T-cell (primary cell): ENCODE data around the gene TADA1. TPM values are rescaled to one million over a fixed set of nuclear protein-coding genes. Genes with fewer than 3 reads are reported as not detected.

Source experiments
- ATAC-seq, 4 experiments: fragments of 200-7000 bp in 3 of 4; fragments of 150-1000 bp in 1 of 4; cut with Tn5 transposase; replicated peaks in 1 of 4; 1 replicate in 3 of 4; 2 replicates in 1 of 4; pipeline ENCODE4 v1.10.0; 2021; ENCODE audit warnings: moderate library complexity in 3 of 4, mild to moderate bottlenecking in 2 of 4, moderate number of reproducible peaks in 1 of 4
- CTCF ChIA-PET, 2 donors: fragments of 300-600 bp; sonication (Branson Sonifier 250); formaldehyde crosslinking; loops; one replicate each; lab custom pipeline; 2022; ENCODE audit warnings: antibody characterized with exemption in 2 of 2; lab: Charles Lee
- POLR2A ChIA-PET, 2 donors: fragments of 300-600 bp; sonication (Branson Sonifier 250); formaldehyde crosslinking; loops; one replicate each; lab custom pipeline; 2022; ENCODE audit warnings: antibody characterized with exemption in 2 of 2; lab: Charles Lee
- DNase-seq, 35 experiments: peaks; one replicate each; pipeline versions ENCODE4 v3.0.0 to v3.0.0-alpha.2; 2013 to 2023
- H3K27ac ChIP-seq: one replicate; pipeline ENCODE4 v1.5.1; 2013; ENCODE audit warnings: low read length
- H3K27me3 ChIP-seq, 2 experiments: replicated peaks in 1 of 2; 1 replicate in 1 of 2; 2 replicates in 1 of 2; pipeline versions ENCODE4 v1.6.1 to v1.7.0; 2013; ENCODE audit warnings: low read length in 1 of 2, mixed read lengths in 1 of 2; ENCODE audit not compliant: control insufficient read depth in 2 of 2, insufficient read depth in 2 of 2; ENCODE audit errors: extremely low read depth in 1 of 2
- H3K36me3 ChIP-seq, 2 donors: 1 replicate in 1 of 2; 2 replicates in 1 of 2; pipeline versions ENCODE4 v1.6.1 to v1.7.0; 2013; ENCODE audit warnings: low read length in 1 of 2; ENCODE audit not compliant: control insufficient read depth in 2 of 2, insufficient read depth in 1 of 2; ENCODE audit errors: extremely low read depth in 1 of 2
- H3K4me1 ChIP-seq, 2 experiments: 1 replicate in 1 of 2; 2 replicates in 1 of 2; pipeline versions ENCODE4 v1.6.1 to v1.7.0; 2013; ENCODE audit warnings: low read length in 2 of 2, mixed read lengths in 1 of 2; ENCODE audit not compliant: insufficient read depth in 2 of 2, control insufficient read depth in 1 of 2; ENCODE audit errors: extremely low read depth in 1 of 2
- H3K4me3 ChIP-seq, 2 donors: 1 replicate in 1 of 2; 2 replicates in 1 of 2; pipeline versions ENCODE4 v1.5.1 to v1.7.0; 2013; ENCODE audit warnings: mild to moderate bottlenecking in 2 of 2, low read length in 1 of 2, moderate library complexity in 1 of 2; ENCODE audit not compliant: control insufficient read depth in 1 of 2; ENCODE audit errors: extremely low read depth in 1 of 2
- H3K9me3 ChIP-seq: 2 replicates; pipeline ENCODE4 v1.7.0; 2013
- H3K27ac Mint-ChIP-seq, 2 donors: one replicate each; pipeline ENCODE4 v1.8.0; 2020 to 2021; ENCODE audit warnings: mild to moderate bottlenecking in 2 of 2, mixed read lengths in 2 of 2
- H3K27me3 Mint-ChIP-seq, 2 donors: one replicate each; pipeline ENCODE4 v1.8.0; 2021 to 2022; ENCODE audit warnings: mixed read lengths in 2 of 2
- H3K36me3 Mint-ChIP-seq: one replicate; pipeline ENCODE4 v1.8.0; 2021; ENCODE audit warnings: mixed read lengths
- H3K4me1 Mint-ChIP-seq, 3 donors: one replicate each; pipeline ENCODE4 v1.8.0; 2020 to 2022; ENCODE audit warnings: mixed read lengths in 3 of 3, mild to moderate bottlenecking in 1 of 3
- H3K4me3 Mint-ChIP-seq, 3 donors: one replicate each; pipeline ENCODE4 v1.8.0; 2020 to 2022; ENCODE audit warnings: mild to moderate bottlenecking in 3 of 3, mixed read lengths in 3 of 3, moderate library complexity in 3 of 3
- H3K9me3 Mint-ChIP-seq, 3 donors: one replicate each; pipeline ENCODE4 v1.8.0; 2020 to 2022; ENCODE audit warnings: mixed read lengths in 3 of 3
- WGBS: methylation state at CpG from one replicate; pipeline ENCODE4 v1.1.5; 2013; ENCODE audit warnings: missing lambda C conversion rate; ENCODE audit not compliant: insufficient coverage; 5-methylcytosine and 5-hydroxymethylcytosine counted together
- total RNA-seq, 35 experiments: library from RNA in 6 of 35; stranded (reverse) in 6 of 35; fragments of 120-200 nt in 1 of 35; gene quantifications; one replicate each; pipeline versions ENCODE4 v1.2.1 to v1.2.4 and lab custom pipeline; 2013 to 2026

Gene TADA1
- total RNA-seq, 5 donors from 2014 or later (not counting 1 experiment from before 2014, with no cell fraction given): 11.1 to 14.6 (median 12.8) TPM

- Mint-ChIP-seq H3K36me3 (peaks cover 49% of the 10 kb centered on the region), H3K4me3 (no peak overlapping the region), H3K27me3 (no peaks in the 10 kb centered on the region), H3K27ac (peak overlapping the region; percentile 17 to 65), H3K4me1 (peaks cover under 1 to 16% (median 11%) of the 10 kb centered on the region in 3 donors), H3K9me3 (no peaks in the 10 kb centered on the region)
- Histone ChIP-seq H3K9me3 (no peaks in the 10 kb centered on the region), H3K27me3 (no peaks in the 10 kb centered on the region), H3K27ac (no peak overlapping the region), H3K36me3 (peaks cover 4 to 65% of the 10 kb centered on the region in 2 donors), H3K4me3 (no peak overlapping the region), H3K4me1 (no peaks in the 10 kb centered on the region)
- POLR2A ChIA-PET: no interaction called here
- ATAC-seq: no peak
- WGBS: 92% methylated on average over 2 of the region's 7 CpGs
- CTCF ChIA-PET: no interaction called here
- no peak for DNase-seq
These were observed 17.2 kb downstream of the TADA1 start for GRCh38 chr1:166858726-166859419.

DNA sequence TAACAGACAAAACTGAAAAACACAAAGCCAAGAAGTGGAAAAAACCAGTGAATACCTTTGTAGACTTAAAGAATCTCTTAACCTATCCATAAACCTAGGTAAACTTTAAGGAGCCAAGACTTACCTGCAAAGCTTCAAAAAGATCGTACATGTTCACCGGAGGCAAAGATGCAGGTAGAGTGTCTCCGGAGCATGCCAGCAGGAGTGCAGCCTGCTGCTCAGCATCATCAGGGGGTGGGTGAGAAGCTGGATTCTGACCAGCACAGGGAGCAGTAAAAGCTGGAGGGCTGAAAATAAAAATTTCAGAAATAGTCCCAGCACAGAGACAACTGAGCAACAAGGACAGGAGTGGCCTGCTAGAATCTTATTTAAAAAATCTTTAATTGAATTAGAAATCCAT, 18.1 kb downstream of the TADA1 start:
- H3K4me1 Mint-ChIP-seq: peaks cover 7 to 22% (median 19%) of the 10 kb centered on the region in 3 donors
- WGBS: 100% methylated on average over 2 of the region's 3 CpGs
- POLR2A ChIA-PET: no interaction called here

DNA sequence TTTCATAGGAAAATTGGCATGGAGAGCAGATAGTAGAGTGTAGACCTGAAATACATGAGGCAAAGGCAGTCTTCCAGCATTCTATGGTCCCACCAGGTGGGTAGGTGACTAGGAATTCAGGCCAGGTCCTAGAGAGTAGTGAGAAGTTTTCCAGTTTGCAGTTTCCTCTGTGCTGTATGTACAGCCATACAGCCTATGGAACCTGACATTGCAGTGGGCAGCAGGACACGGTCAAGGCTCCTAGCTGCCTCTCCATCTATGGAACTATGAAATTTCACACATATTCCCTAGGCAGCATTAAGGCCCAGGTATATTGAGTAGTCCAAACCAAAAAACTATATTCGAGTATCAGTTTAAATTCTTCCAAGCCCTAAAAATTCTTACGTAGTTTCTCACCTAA, 20.5 kb downstream of the TADA1 start:
- H3K4me3 ChIP-seq: no peak overlapping the region
- WGBS: 100% methylated on average over 1 of the region's 3 CpGs
- no peaks in the 10 kb centered on the region for H3K4me1 ChIP-seq
- H3K27ac Mint-ChIP-seq: peak overlapping the region in 1 of 2 donors; percentile 23
- peaks cover 21 to 43% (median 36%) of the 10 kb centered on the region in 3 donors for H3K4me1 Mint-ChIP-seq
- H3K36me3 Mint-ChIP-seq: peaks cover 57% of the 10 kb centered on the region
- ATAC-seq (no peak), DNase-seq (no peak)
- POLR2A ChIA-PET: interaction anchor here in 1 of 2 donors (0.6 kb wide), 1 partner anchor 750 kb away, joined by 4 read pairs; no protein-coding TSS in a partner anchor
- CTCF ChIA-PET: no interaction called here
- no peaks in the 10 kb centered on the region for H3K27me3 ChIP-seq
- no peak overlapping the region for H3K27ac ChIP-seq
- H3K9me3 Mint-ChIP-seq: no peaks in the 10 kb centered on the region
- H3K27me3 Mint-ChIP-seq: no peaks in the 10 kb centered on the region
- H3K36me3 ChIP-seq: peaks cover 4 to 79% of the 10 kb centered on the region in 2 donors
- no peak overlapping the region for H3K4me3 Mint-ChIP-seq
- H3K9me3 ChIP-seq: no peaks in the 10 kb centered on the region

More for the DNA sequence above, 18.1 kb downstream of the TADA1 start:
- CTCF ChIA-PET: interaction anchor here in 1 of 2 donors (1.4 kb wide), 1 partner anchor 9 kb away, joined by 6 read pairs; no protein-coding TSS in a partner anchor
- H3K36me3 Mint-ChIP-seq: peaks cover 51% of the 10 kb centered on the region
- Histone ChIP-seq H3K9me3 (no peaks in the 10 kb centered on the region), H3K27me3 (no peaks in the 10 kb centered on the region), H3K4me3 (no peak overlapping the region), H3K36me3 (peaks cover 4 to 68% of the 10 kb centered on the region in 2 donors), H3K4me1 (no peaks in the 10 kb centered on the region), H3K27ac (no peak overlapping the region)
- H3K9me3 Mint-ChIP-seq: no peaks in the 10 kb centered on the region
- peak overlapping the region in 1 of 2 donors; percentile 49 for H3K27ac Mint-ChIP-seq
- no peak for ATAC-seq
- H3K27me3 Mint-ChIP-seq: no peaks in the 10 kb centered on the region
- no peak overlapping the region for H3K4me3 Mint-ChIP-seq
- DNase-seq: no peak

DNA sequence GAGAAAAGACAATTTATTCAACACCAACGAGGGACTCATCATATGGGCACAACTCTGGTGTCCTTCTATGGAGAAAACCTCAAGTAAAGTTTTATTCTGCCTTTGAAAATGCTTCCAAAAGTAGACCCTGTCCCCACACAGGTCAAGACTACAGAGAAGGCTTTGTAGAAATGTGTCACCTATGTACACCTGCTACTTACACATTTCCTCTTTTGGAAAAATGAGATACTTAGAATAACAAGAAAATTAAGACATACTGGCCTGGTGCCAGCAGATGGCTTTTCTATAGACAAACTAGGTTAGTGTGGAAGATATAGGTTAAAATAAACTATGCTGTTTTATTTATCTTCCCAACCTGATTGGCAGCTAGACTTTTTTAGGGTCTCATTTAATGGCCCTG, 23.1 kb downstream of the TADA1 start:
- Histone ChIP-seq H3K4me3 (no peak overlapping the region), H3K9me3 (no peaks in the 10 kb centered on the region), H3K36me3 (peaks cover 9 to 90% of the 10 kb centered on the region in 2 donors), H3K4me1 (no peaks in the 10 kb centered on the region), H3K27ac (no peak overlapping the region), H3K27me3 (no peaks in the 10 kb centered on the region)
- ChIA-PET CTCF (no interaction called here), POLR2A (no interaction called here)
- WGBS: no CpG with 5 or more reads among the region's 1 CpG
- Mint-ChIP-seq H3K4me3 (no peak overlapping the region), H3K36me3 (peaks cover 67% of the 10 kb centered on the region), H3K4me1 (peaks cover 28 to 44% (median 44%) of the 10 kb centered on the region in 3 donors), H3K27me3 (no peaks in the 10 kb centered on the region), H3K9me3 (no peaks in the 10 kb centered on the region), H3K27ac (peak overlapping the region in 1 of 2 donors; percentile 64)
- DNase-seq (no peak), ATAC-seq (no peak)

GRCh38 chr1:166849135-166849534, 26.9 kb downstream of the TADA1 start:
- ChIA-PET POLR2A (no interaction called here), CTCF (no interaction called here)
- no peak overlapping the region for H3K4me3 ChIP-seq
- no peak overlapping the region for H3K27ac ChIP-seq
- Mint-ChIP-seq H3K9me3 (no peaks in the 10 kb centered on the region), H3K4me3 (no peak overlapping the region), H3K36me3 (peaks cover 80% of the 10 kb centered on the region), H3K27ac (no peak overlapping the region), H3K27me3 (no peaks in the 10 kb centered on the region), H3K4me1 (peaks cover 53 to 64% (median 59%) of the 10 kb centered on the region in 3 donors)
- H3K27me3 ChIP-seq: no peaks in the 10 kb centered on the region
- no peak for DNase-seq
- no peaks in the 10 kb centered on the region for H3K4me1 ChIP-seq
- H3K36me3 ChIP-seq: peaks cover 9 to 97% of the 10 kb centered on the region in 2 donors
- no peaks in the 10 kb centered on the region for H3K9me3 ChIP-seq
- no peak for ATAC-seq
- 98% methylated on average over 20 of the region's 20 CpGs for WGBS

GRCh38 chr1:166848193-166848592, 27.9 kb downstream of the TADA1 start:
- Histone ChIP-seq H3K4me3 (no peak overlapping the region), H3K27me3 (no peaks in the 10 kb centered on the region), H3K36me3 (peaks cover 9 to 97% of the 10 kb centered on the region in 2 donors), H3K4me1 (peaks cover 0 to 7% of the 10 kb centered on the region in 2 experiments), H3K9me3 (no peaks in the 10 kb centered on the region), H3K27ac (no peak overlapping the region)
- ChIA-PET POLR2A (no interaction called here), CTCF (interaction anchor here in 1 of 2 donors (0.6 kb wide), 1 partner anchor 64 kb away, joined by 3 read pairs; no protein-coding TSS in a partner anchor)
- Mint-ChIP-seq H3K4me3 (no peak overlapping the region), H3K27me3 (no peaks in the 10 kb centered on the region), H3K9me3 (no peaks in the 10 kb centered on the region), H3K4me1 (peaks cover 54 to 64% (median 60%) of the 10 kb centered on the region in 3 donors), H3K36me3 (peaks cover 79% of the 10 kb centered on the region), H3K27ac (peak overlapping the region in 1 of 2 donors; percentile 34)
- no peak for ATAC-seq
- no peak for DNase-seq
